ENCODE results near the gene LIN7A. TPM values are rescaled to one million over a fixed set of nuclear protein-coding genes. Genes with fewer than 3 reads are reported as not detected.

The LIN7A gene
- total and polyA plus RNA-seq, 2 of the 8 experiments (the other 6 are each of a cell fraction or from before 2014, with no cell fraction given), result 5.8 to 22.0 TPM

- TF ChIP-seq CTCF (IDR thresholded peaks at IDR 0.05; ENCODE audit: control extremely low read depth in 1 of 3, insufficient read depth in 1 of 3, low read depth in 1 of 3, low read length in 3 of 3) (no peak), SAP30 (IDR thresholded peaks at IDR 0.05; ENCODE audit: insufficient read depth, insufficient replicate concordance, low read length) (no peak), MAX (IDR thresholded peaks at IDR 0.05) (no peak)
Observed at GRCh38 chr12:80986224-80986623, 48.5 kb upstream of the LIN7A start (continued).
